ENCODE results near the gene CDC42EP4.

- TF ChIP-seq ESRRG (CRISPR knock-in tag; IDR thresholded peaks at IDR 0.05), result no peak
- no peak for TF ChIP-seq ZNF70 (CRISPR knock-in tag; IDR thresholded peaks at IDR 0.05)
- TF ChIP-seq ZFP30 (CRISPR knock-in tag; IDR thresholded peaks at IDR 0.05), result no peak
- TF ChIP-seq ZNF8 (CRISPR knock-in tag; IDR thresholded peaks at IDR 0.05), result no peak
- no peak for TF ChIP-seq PPARA (CRISPR knock-in tag; IDR thresholded peaks at IDR 0.05; ENCODE audit: borderline replicate concordance)
- no peak for TF ChIP-seq GLIS3 (CRISPR knock-in tag; IDR thresholded peaks at IDR 0.05)
- TF ChIP-seq, protein P1, sequence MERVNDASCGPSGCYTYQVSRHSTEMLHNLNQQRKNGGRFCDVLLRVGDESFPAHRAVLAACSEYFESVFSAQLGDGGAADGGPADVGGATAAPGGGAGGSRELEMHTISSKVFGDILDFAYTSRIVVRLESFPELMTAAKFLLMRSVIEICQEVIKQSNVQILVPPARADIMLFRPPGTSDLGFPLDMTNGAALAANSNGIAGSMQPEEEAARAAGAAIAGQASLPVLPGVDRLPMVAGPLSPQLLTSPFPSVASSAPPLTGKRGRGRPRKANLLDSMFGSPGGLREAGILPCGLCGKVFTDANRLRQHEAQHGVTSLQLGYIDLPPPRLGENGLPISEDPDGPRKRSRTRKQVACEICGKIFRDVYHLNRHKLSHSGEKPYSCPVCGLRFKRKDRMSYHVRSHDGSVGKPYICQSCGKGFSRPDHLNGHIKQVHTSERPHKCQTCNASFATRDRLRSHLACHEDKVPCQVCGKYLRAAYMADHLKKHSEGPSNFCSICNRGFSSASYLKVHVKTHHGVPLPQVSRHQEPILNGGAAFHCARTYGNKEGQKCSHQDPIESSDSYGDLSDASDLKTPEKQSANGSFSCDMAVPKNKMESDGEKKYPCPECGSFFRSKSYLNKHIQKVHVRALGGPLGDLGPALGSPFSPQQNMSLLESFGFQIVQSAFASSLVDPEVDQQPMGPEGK (CRISPR knock-in tag; IDR thresholded peaks at IDR 0.05; ENCODE audit: borderline replicate concordance), result no peak
- no peak for TF ChIP-seq TCF4 (CRISPR knock-in tag; IDR thresholded peaks at IDR 0.05; ENCODE audit: borderline replicate concordance)
- no peak for TF ChIP-seq ISL1 (CRISPR knock-in tag; IDR thresholded peaks at IDR 0.05)
- TF ChIP-seq BACH2 (CRISPR knock-in tag; IDR thresholded peaks at IDR 0.05; ENCODE audit: borderline replicate concordance), result no peak
- TF ChIP-seq, protein P2, sequence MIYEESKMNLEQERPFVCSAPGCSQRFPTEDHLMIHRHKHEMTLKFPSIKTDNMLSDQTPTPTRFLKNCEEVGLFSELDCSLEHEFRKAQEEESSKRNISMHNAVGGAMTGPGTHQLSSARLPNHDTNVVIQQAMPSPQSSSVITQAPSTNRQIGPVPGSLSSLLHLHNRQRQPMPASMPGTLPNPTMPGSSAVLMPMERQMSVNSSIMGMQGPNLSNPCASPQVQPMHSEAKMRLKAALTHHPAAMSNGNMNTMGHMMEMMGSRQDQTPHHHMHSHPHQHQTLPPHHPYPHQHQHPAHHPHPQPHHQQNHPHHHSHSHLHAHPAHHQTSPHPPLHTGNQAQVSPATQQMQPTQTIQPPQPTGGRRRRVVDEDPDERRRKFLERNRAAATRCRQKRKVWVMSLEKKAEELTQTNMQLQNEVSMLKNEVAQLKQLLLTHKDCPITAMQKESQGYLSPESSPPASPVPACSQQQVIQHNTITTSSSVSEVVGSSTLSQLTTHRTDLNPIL (CRISPR knock-in tag; IDR thresholded peaks at IDR 0.05; ENCODE audit: low read depth), result no peak
- TF ChIP-seq, protein P3, sequence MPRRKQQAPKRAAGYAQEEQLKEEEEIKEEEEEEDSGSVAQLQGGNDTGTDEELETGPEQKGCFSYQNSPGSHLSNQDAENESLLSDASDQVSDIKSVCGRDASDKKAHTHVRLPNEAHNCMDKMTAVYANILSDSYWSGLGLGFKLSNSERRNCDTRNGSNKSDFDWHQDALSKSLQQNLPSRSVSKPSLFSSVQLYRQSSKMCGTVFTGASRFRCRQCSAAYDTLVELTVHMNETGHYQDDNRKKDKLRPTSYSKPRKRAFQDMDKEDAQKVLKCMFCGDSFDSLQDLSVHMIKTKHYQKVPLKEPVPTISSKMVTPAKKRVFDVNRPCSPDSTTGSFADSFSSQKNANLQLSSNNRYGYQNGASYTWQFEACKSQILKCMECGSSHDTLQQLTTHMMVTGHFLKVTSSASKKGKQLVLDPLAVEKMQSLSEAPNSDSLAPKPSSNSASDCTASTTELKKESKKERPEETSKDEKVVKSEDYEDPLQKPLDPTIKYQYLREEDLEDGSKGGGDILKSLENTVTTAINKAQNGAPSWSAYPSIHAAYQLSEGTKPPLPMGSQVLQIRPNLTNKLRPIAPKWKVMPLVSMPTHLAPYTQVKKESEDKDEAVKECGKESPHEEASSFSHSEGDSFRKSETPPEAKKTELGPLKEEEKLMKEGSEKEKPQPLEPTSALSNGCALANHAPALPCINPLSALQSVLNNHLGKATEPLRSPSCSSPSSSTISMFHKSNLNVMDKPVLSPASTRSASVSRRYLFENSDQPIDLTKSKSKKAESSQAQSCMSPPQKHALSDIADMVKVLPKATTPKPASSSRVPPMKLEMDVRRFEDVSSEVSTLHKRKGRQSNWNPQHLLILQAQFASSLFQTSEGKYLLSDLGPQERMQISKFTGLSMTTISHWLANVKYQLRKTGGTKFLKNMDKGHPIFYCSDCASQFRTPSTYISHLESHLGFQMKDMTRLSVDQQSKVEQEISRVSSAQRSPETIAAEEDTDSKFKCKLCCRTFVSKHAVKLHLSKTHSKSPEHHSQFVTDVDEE (CRISPR knock-in tag; IDR thresholded peaks at IDR 0.05), result no peak
- TF ChIP-seq TOX (CRISPR knock-in tag; IDR thresholded peaks at IDR 0.05; ENCODE audit: borderline replicate concordance), result no peak
These were observed 13.1 kb upstream of the CDC42EP4 start for GRCh38 chr17:73324711-73325526.

Data from SK-N-SH treated with all-trans-retinoic acid at 6 μM for 48 hours (cell line).